DND-41 (cell line): ENCODE measurements around the gene OTOGL.

ENCODE experiments used
- EZH2 ChIP-seq: IDR thresholded peaks from 3 replicates; pipeline ENCODE4 v1.6.1; 2012; ENCODE audit warnings: borderline replicate concordance, low read depth, mild to moderate bottlenecking, moderate library complexity, low read length, inconsistent platforms; ENCODE audit not compliant: severe bottlenecking
- TF ChIP-seq, protein P1 (sequence below): IDR thresholded peaks from 2 replicates; pipeline ENCODE4 v1.5.1; 2012; ENCODE audit warnings: borderline replicate concordance, low read length, moderate library complexity, mild to moderate bottlenecking; ENCODE audit not compliant: poor library complexity, severe bottlenecking; ENCODE audit errors: extremely low read depth

DNA sequence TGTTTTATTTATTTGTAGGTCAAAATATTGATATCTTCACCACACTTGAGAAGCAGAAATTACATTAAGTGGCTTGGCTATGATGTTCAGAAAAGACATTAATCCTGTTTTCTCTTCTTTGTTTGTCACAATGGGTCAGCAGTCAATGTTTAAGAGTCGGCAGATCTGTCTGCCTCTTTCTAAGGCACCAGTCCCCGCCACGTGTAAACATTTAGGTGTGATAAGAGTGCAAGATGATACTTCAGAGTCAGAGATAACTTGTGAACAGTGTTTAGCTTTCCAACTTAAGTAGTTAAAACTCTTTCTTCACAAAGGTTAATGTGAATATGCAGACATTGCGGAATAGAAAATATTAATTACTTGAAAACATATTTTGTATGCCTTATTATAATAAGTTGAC lies 160.9 kb downstream of the OTOGL start:
- TF ChIP-seq, protein P1, sequence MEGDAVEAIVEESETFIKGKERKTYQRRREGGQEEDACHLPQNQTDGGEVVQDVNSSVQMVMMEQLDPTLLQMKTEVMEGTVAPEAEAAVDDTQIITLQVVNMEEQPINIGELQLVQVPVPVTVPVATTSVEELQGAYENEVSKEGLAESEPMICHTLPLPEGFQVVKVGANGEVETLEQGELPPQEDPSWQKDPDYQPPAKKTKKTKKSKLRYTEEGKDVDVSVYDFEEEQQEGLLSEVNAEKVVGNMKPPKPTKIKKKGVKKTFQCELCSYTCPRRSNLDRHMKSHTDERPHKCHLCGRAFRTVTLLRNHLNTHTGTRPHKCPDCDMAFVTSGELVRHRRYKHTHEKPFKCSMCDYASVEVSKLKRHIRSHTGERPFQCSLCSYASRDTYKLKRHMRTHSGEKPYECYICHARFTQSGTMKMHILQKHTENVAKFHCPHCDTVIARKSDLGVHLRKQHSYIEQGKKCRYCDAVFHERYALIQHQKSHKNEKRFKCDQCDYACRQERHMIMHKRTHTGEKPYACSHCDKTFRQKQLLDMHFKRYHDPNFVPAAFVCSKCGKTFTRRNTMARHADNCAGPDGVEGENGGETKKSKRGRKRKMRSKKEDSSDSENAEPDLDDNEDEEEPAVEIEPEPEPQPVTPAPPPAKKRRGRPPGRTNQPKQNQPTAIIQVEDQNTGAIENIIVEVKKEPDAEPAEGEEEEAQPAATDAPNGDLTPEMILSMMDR: no peak
- no peak for TF ChIP-seq EZH2
